ENCODE results near the gene AARS2.
"Not testable (repeated sequence)": the region's sequence is repeated elsewhere in the genome, so short reads cannot be mapped to it uniquely, and the experiment has no call there.

The AARS2 gene

GRCh38 chr6:44339763-44340625 is 26.8 kb upstream of the AARS2 start:
- Mint-ChIP-seq H3K36me3 (no peaks in the 10 kb centered on the region), H3K9me3 (no peaks in the 10 kb centered on the region), H3K27me3 (peaks cover 48% of the 10 kb centered on the region), H3K27ac (no peak overlapping the region), H3K4me3 (no peak overlapping the region), H3K4me1 (no peaks in the 10 kb centered on the region)
- DNase-seq: no peak
- CTCF ChIA-PET: interaction anchor here (0.6 to 5.4 kb wide), 8 partner anchors 14 to 240 kb away, joined by 3 to 105 read pairs (median 3); no protein-coding TSS in a partner anchor

DNA sequence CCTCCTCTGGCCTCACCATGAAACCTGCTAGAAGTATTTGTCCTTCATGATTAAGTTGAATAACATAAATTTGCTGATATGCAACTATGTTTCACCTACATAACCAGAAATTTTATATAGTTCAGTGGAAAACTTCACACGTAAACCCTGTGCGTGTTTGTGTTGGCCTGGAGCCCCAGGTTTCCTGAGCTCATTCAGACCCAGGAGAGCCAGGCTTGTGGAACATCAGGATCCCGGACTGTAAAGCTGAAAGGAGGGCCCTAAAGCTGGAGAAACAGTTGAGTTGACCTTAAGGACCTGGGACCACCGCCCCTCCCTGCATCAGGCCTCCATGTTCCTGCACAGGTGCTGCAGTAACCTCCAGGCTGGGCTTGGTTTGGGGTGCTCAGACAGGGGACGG is 26.2 kb upstream of the AARS2 start:
- peaks cover 43% of the 10 kb centered on the region for H3K27me3 Mint-ChIP-seq
- no peak for DNase-seq
- H3K9me3 Mint-ChIP-seq: no peaks in the 10 kb centered on the region
- H3K4me3 Mint-ChIP-seq: no peak overlapping the region
- H3K4me1 Mint-ChIP-seq: no peaks in the 10 kb centered on the region
- CTCF ChIA-PET: interaction anchor here (0.7 to 5.4 kb wide), 8 partner anchors 51 to 243 kb away, joined by 3 to 105 read pairs (median 4); no protein-coding TSS in a partner anchor
- H3K36me3 Mint-ChIP-seq: no peaks in the 10 kb centered on the region
- no peak overlapping the region for H3K27ac Mint-ChIP-seq

GRCh38 chr6:44338228-44339122 is 25.3 kb upstream of the AARS2 start:
- no peaks in the 10 kb centered on the region for H3K36me3 Mint-ChIP-seq
- no peaks in the 10 kb centered on the region for H3K9me3 Mint-ChIP-seq
- no peak overlapping the region for H3K4me3 Mint-ChIP-seq
- CTCF ChIA-PET: interaction anchor here (0.7 to 5.4 kb wide), 16 partner anchors 24 to 243 kb away, joined by 3 to 105 read pairs (median 3); partner anchors contain the start of gene SLC35B2
- H3K4me1 Mint-ChIP-seq: no peaks in the 10 kb centered on the region
- H3K27me3 Mint-ChIP-seq: peaks cover 36% of the 10 kb centered on the region
- no peak overlapping the region for H3K27ac Mint-ChIP-seq
- peak; percentile 77 for DNase-seq

GRCh38 chr6:44335631-44336030 is 22.5 kb upstream of the AARS2 start:
- Mint-ChIP-seq H3K27ac (no peak overlapping the region), H3K9me3 (no peaks in the 10 kb centered on the region)
- CTCF ChIA-PET: interaction anchor here (1.0 to 5.4 kb wide), 4 partner anchors 23 to 74 kb away, joined by 3 to 105 read pairs (median 6); partner anchors contain the start of genes AARS2 and CDC5L

GRCh38 chr6:44333942-44334341 is 20.8 kb upstream of the AARS2 start:
- Mint-ChIP-seq H3K4me3 (no peak overlapping the region), H3K9me3 (no peaks in the 10 kb centered on the region), H3K27ac (no peak overlapping the region), H3K36me3 (no peaks in the 10 kb centered on the region), H3K4me1 (no peaks in the 10 kb centered on the region), H3K27me3 (peaks cover 17% of the 10 kb centered on the region)
- CTCF ChIA-PET: interaction anchor here (1.3 kb wide), 1 partner anchor 29 kb away, joined by 4 read pairs; no protein-coding TSS in a partner anchor
- DNase-seq: no peak

More at GRCh38 chr6:44335631-44336030, 22.5 kb upstream of the AARS2 start:
- no peak for DNase-seq
- Mint-ChIP-seq H3K4me1 (no peaks in the 10 kb centered on the region), H3K27me3 (peaks cover 16% of the 10 kb centered on the region), H3K36me3 (no peaks in the 10 kb centered on the region), H3K4me3 (no peak overlapping the region)

DNA sequence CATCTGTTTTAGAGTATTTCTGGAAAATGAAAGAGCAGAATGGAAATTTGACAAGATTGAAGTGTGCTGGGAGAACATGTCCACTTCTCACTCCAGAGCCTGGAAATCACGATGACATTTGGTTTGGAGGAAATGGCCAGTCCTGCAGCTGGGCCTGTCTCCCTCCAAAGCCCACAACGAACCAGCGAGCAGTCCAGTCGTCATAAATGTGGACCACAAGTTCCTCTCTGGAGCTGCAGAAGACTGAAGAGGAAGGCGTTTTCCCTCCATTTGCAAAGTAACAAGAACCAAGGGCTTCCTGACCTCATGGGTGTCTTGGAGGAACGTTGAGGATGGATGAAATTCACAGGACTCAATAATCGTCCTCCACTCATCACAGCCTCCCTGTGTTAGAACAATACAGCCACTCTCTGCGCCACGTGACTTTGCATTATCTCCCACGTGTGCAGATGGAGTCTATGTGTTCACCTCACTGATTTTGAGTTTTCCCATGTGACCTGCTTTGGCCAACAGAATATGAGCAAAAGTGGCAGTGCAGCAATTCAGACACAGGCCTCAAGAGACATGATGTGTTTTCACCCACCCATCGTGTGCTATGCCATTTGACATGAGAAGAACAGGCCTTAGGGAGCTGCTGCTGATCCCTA is 20.2 kb upstream of the AARS2 start:
- no peak for DNase-seq
- H3K4me3 Mint-ChIP-seq: no peak overlapping the region
- peaks cover 21% of the 10 kb centered on the region for H3K27me3 Mint-ChIP-seq
- H3K9me3 Mint-ChIP-seq: no peaks in the 10 kb centered on the region
- H3K36me3 Mint-ChIP-seq: no peaks in the 10 kb centered on the region
- H3K4me1 Mint-ChIP-seq: no peaks in the 10 kb centered on the region
- CTCF ChIA-PET: interaction anchor here (1.1 to 1.3 kb wide), 2 partner anchors 20 to 28 kb away, joined by 3 to 4 read pairs; partner anchors contain the start of gene AARS2
- H3K27ac Mint-ChIP-seq: no peak overlapping the region

DNA sequence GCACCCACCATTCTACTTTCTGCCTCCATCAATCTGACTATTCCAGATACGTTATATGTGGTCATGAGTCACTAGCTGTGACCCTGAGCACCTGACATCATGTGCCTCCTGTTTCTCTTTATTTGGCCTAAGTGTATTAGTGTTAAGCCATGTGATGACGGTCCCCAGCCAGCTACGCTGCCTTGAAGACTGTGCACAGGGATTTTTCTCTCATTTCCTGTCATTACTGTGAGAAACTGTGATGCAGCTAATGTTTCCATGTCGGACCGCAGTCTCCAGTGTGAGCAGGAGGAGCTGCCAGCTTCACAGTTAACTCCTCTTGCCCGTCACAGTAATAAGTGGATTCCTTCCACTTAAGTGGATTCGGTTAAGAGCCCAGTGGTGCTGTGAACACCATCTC is 19.4 kb upstream of the AARS2 start:
- peaks cover 30% of the 10 kb centered on the region for H3K27me3 Mint-ChIP-seq

DNA sequence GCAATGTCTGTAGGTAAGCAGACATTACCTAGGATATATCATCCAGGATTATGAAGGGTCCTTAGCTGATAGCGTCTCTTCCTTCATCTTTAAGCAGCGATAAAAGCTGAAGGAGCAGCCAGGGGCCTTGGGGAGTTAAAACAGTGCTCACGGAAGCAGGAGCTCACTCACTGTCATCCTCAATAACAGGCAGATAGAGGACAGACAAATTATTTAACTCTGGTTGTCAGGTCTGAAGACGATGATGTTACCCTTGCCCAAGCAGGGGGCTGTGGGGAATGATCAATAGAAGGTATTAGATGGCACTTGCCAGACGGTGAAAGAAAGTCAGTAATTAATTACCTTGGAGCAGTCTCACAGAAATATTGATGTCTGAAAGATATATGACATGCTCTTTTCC is 16.7 kb upstream of the AARS2 start:
- Mint-ChIP-seq H3K27me3 (peaks cover 30% of the 10 kb centered on the region), H3K4me1 (no peaks in the 10 kb centered on the region), H3K27ac (no peak overlapping the region), H3K36me3 (no peaks in the 10 kb centered on the region), H3K4me3 (no peak overlapping the region), H3K9me3 (no peaks in the 10 kb centered on the region)
- no peak for DNase-seq
- CTCF ChIA-PET: interaction anchor here (0.7 to 1.4 kb wide), 2 partner anchors 25 to 63 kb away, joined by 3 to 4 read pairs; no protein-coding TSS in a partner anchor

More for the DNA sequence above, 19.4 kb upstream of the AARS2 start:
- Mint-ChIP-seq H3K9me3 (no peaks in the 10 kb centered on the region), H3K27ac (no peak overlapping the region), H3K36me3 (no peaks in the 10 kb centered on the region), H3K4me3 (no peak overlapping the region), H3K4me1 (no peaks in the 10 kb centered on the region)
- DNase-seq: no peak
- CTCF ChIA-PET: interaction anchor here (0.5 to 1.1 kb wide), 3 partner anchors 9 to 134 kb away, joined by 3 to 4 read pairs (median 3); partner anchors contain the start of gene AARS2

DNA sequence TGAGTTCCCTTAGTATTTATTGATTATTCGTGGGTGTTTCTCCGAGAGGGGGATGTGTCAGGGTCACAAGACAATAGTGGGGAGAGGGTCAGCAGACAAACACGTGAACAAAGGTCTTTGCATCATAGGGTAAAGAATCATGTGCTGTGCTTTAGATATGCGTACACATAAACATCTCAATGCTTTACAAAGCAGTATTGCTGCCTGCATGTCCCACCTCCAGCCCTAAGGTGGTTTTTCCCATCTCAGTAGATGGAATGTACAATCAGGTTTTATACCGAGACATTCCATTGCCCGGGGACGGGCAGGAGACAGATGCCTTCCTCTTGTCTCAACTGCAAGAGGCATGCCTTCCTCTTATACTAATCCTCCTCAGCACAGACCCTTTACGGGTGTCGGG is 15.1 kb upstream of the AARS2 start:
- H3K27ac Mint-ChIP-seq, H3K36me3 Mint-ChIP-seq, H3K9me3 Mint-ChIP-seq, DNase-seq, H3K4me1 Mint-ChIP-seq, H3K4me3 Mint-ChIP-seq, CTCF ChIA-PET: not testable (repeated sequence)
- H3K27me3 Mint-ChIP-seq: peaks cover 29% of the 10 kb centered on the region

DNA sequence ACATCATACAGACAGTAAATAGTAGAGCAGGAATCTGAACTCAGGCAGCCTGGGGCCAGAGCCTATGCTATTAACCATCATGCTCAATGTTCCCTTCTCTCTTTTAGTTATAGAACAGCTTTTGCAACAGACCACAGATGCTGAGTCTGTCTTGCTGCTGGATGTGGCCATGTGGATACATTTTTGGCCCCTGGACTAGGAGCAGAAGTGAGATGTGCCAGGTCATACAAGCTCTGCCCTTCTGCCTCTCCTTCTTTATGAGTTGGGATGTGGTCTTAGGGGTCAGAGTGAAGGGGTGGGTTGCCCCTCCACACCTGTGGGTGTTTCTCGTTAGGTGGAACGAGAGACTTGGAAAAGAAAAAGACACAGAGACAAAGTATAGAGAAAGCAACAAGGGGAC is 14.6 kb upstream of the AARS2 start:
- H3K36me3 Mint-ChIP-seq: no peaks in the 10 kb centered on the region
- CTCF ChIA-PET: no interaction called here
- H3K27me3 Mint-ChIP-seq: peaks cover 27% of the 10 kb centered on the region
- no peaks in the 10 kb centered on the region for H3K9me3 Mint-ChIP-seq
- no peak overlapping the region for H3K4me3 Mint-ChIP-seq
- no peak for DNase-seq
- no peaks in the 10 kb centered on the region for H3K4me1 Mint-ChIP-seq
- H3K27ac Mint-ChIP-seq: no peak overlapping the region

GRCh38 chr6:44327096-44327495 is 13.9 kb upstream of the AARS2 start:
- Mint-ChIP-seq H3K4me3 (no peak overlapping the region), H3K36me3 (no peaks in the 10 kb centered on the region), H3K27me3 (peaks cover 27% of the 10 kb centered on the region), H3K4me1 (no peaks in the 10 kb centered on the region), H3K9me3 (no peaks in the 10 kb centered on the region), H3K27ac (no peak overlapping the region)
- CTCF ChIA-PET: no interaction called here
- no peak for DNase-seq

DNA sequence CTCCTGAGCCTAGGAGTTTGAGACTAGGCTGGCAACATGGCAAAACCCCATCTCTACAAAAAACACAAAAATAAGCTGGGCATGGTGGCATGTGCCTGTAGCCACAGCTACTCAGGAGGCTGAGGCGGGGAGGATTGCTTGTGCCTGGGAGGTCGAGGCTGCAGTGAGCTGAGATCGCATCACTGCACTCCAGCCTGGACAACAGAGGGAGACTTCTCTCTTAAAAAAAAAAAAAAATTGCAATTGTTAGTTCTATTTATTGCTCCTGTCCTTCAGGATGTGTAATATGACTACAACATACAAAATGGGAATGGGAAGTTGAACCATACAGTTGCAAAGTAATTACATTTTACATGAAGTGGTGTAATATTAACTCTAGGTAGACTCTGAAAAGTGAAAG is 8.1 kb upstream of the AARS2 start:
- no peak for DNase-seq
- Mint-ChIP-seq H3K27ac (no peak overlapping the region), H3K27me3 (peaks cover 23% of the 10 kb centered on the region), H3K4me1 (no peaks in the 10 kb centered on the region), H3K36me3 (no peaks in the 10 kb centered on the region), H3K9me3 (no peaks in the 10 kb centered on the region), H3K4me3 (no peak overlapping the region)
- CTCF ChIA-PET: interaction anchor here (2.2 kb wide), 1 partner anchor 16 kb away, joined by 4 read pairs; no protein-coding TSS in a partner anchor

GRCh38 chr6:44317136-44317631 is 4.0 kb upstream of the AARS2 start:
- H3K27ac Mint-ChIP-seq, DNase-seq, H3K9me3 Mint-ChIP-seq, CTCF ChIA-PET, H3K36me3 Mint-ChIP-seq, H3K4me3 Mint-ChIP-seq: not testable (repeated sequence)
- H3K4me1 Mint-ChIP-seq: peaks cover 10% of the 10 kb centered on the region
- peaks cover 24% of the 10 kb centered on the region for H3K27me3 Mint-ChIP-seq

All from activated naive CD4-positive, alpha-beta T cell treated with anti-CD3 and anti-CD28 coated beads, Interleukin-2, amount 10 ng/mL, durations not matched to agents 7 days and 5 days (primary cell).